Esophagus (tissue), 2 donors: ENCODE measurements around the gene XYLT2. TPM values are rescaled to one million over a fixed set of nuclear protein-coding genes. Genes with fewer than 3 reads are reported as not detected.

Source experiments
- H3K27ac ChIP-seq, 2 donors: one replicate each; pipeline ENCODE4 v1.5.1; 2013; ENCODE audit warnings: low read depth in 2 of 2, mild to moderate bottlenecking in 2 of 2, inconsistent platforms in 1 of 2, low read length in 1 of 2, moderate library complexity in 1 of 2
- H3K27me3 ChIP-seq, 2 donors: one replicate each; pipeline ENCODE4 v1.6.1; 2013; ENCODE audit warnings: low read length in 2 of 2, control low read depth in 1 of 2, mild to moderate bottlenecking in 1 of 2; ENCODE audit not compliant: insufficient read depth in 2 of 2, control insufficient read depth in 1 of 2
- H3K36me3 ChIP-seq, 2 donors: one replicate each; pipeline ENCODE4 v1.6.1; 2013; ENCODE audit warnings: low read length in 1 of 2; ENCODE audit not compliant: control insufficient read depth in 2 of 2, insufficient read depth in 2 of 2
- H3K4me1 ChIP-seq, 2 donors: one replicate each; pipeline ENCODE4 v1.6.1; 2013; ENCODE audit warnings: low read length in 1 of 2; ENCODE audit not compliant: control insufficient read depth in 2 of 2, insufficient read depth in 2 of 2
- H3K4me3 ChIP-seq, 2 donors: one replicate each; pipeline ENCODE4 v1.5.1; 2013; ENCODE audit warnings: low read length in 2 of 2, mild to moderate bottlenecking in 2 of 2, low read depth in 1 of 2, moderate library complexity in 1 of 2
- H3K9me3 ChIP-seq, 2 donors: one replicate each; pipeline ENCODE4 v1.6.1; 2013; ENCODE audit warnings: mild to moderate bottlenecking in 2 of 2, low read depth in 1 of 2, low read length in 1 of 2, moderate library complexity in 1 of 2; ENCODE audit not compliant: control insufficient read depth in 2 of 2, insufficient read depth in 1 of 2
- WGBS, 2 donors: extraction: QIAGEN DNeasy Blood & Tissue Kit; methylation state at CpG; one replicate each; pipeline ENCODE4 v1.1.7; 2013; 5-methylcytosine and 5-hydroxymethylcytosine counted together
- polyA plus RNA-seq, 2 donors: library from polyadenylated mRNA; stranded (reverse); fragments of 200-250 nt; gene quantifications; one replicate each; pipeline ENCODE4 v1.2.3, GENCODE V29; 2013
- donor health status: healthy with polysubstance abuse.
- donor health status: Bipolar disorder and iron deficiency.

XYLT2 gene
- polyA plus RNA-seq, 2 donors: 6.0 to 12.1 TPM

DNA sequence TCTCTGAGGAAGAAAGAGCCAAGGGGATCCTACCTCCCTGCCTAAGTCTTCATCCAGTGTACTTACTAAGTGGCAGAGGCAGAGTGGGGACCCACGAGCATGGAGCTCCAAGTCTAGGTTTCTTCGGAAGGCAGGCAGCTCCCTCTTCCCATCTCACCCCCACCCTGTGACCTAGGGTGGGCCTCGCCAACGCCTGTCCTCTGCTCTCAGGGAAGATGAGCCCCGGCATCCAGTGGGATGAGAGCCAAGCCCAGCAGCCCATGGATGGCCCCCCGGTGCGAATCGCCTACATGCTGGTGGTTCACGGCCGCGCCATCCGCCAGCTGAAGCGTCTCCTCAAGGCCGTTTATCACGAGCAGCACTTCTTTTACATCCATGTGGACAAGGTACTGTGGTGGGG lies 8.3 kb downstream of the XYLT2 start:
- Histone ChIP-seq H3K4me1 (no peaks in the 10 kb centered on the region), H3K4me3 (no peak overlapping the region), H3K36me3 (peaks cover 24 to 48% of the 10 kb centered on the region in 2 donors), H3K9me3 (no peaks in the 10 kb centered on the region), H3K27ac (no peak overlapping the region), H3K27me3 (no peaks in the 10 kb centered on the region)
- 92% methylated on average over 15 of the region's 15 CpGs for WGBS, 2 donors

DNA sequence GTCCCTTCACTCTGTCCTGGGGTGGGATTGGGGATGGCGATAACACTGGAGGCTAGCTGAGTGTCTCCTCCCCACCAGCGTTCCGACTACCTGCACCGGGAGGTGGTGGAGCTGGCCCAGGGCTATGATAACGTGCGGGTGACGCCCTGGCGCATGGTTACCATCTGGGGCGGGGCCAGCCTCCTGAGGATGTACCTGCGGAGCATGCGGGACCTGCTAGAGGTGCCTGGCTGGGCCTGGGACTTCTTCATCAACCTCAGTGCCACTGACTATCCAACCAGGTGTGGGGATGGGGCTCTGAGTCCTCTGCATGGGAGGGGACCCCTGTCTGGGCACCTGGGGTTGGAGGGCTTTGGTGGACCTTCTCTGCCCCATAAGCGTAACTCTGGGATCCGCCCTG lies 8.8 kb downstream of the XYLT2 start:
- Histone ChIP-seq H3K4me1 (no peaks in the 10 kb centered on the region), H3K36me3 (peaks cover 25 to 53% of the 10 kb centered on the region in 2 donors), H3K9me3 (no peaks in the 10 kb centered on the region), H3K27me3 (no peaks in the 10 kb centered on the region), H3K4me3 (no peak overlapping the region), H3K27ac (no peak overlapping the region)
- 80 to 86% methylated on average over 13 of the region's 13 CpGs for WGBS, 2 donors

DNA sequence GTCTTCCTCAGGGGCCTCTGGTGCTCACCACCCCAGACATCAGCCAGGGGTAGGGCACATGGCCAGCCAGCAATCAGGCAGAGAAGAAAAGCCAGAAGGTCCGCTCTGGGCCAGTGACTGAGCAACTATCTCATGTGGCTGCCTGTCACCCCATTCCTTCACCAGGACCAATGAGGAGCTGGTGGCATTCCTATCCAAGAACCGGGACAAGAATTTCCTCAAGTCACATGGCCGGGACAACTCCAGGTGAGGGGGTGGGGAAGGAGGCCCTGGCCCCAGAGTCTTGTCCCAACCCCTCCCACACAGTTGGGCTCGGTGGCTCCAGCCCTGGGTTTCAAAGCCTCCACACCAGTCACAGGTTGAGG lies 9.4 kb downstream of the XYLT2 start:
- H3K9me3 ChIP-seq: no peaks in the 10 kb centered on the region
- WGBS, 2 donors: 79 to 80% methylated on average over 4 of the region's 4 CpGs
- H3K4me3 ChIP-seq: no peak overlapping the region
- no peak overlapping the region for H3K27ac ChIP-seq
- peaks cover 27 to 55% of the 10 kb centered on the region in 2 donors for H3K36me3 ChIP-seq
- no peaks in the 10 kb centered on the region for H3K27me3 ChIP-seq
- no peaks in the 10 kb centered on the region for H3K4me1 ChIP-seq

DNA sequence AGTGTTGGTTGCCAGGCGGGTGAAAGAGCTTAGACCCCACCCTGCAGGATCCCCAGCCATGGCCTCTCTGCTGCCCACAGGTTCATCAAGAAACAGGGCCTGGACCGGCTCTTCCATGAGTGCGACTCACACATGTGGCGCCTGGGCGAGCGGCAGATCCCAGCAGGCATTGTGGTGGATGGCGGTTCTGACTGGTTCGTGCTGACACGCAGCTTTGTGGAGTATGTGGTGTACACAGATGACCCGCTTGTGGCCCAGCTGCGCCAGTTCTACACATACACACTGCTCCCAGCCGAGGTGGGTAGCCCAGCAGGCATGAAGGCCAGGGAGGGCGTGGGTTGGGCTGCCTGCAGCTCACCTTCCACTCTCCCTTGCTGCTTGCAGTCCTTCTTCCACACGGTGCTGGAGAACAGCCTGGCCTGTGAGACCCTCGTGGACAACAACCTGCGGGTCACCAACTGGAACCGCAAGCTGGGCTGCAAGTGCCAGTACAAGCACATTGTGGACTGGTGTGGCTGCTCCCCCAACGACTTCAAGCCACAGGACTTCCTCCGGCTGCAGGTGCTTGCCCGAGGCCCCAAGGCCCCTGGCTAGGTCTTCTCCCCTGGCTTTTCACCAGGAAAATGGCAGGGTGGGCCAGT lies 9.9 kb downstream of the XYLT2 start:
- 82 to 89% methylated on average over 20 of the region's 20 CpGs for WGBS, 2 donors
- H3K9me3 ChIP-seq: no peaks in the 10 kb centered on the region
- no peaks in the 10 kb centered on the region for H3K4me1 ChIP-seq
- H3K27me3 ChIP-seq: no peaks in the 10 kb centered on the region
- peaks cover 27 to 55% of the 10 kb centered on the region in 2 donors for H3K36me3 ChIP-seq
- no peak overlapping the region for H3K4me3 ChIP-seq
- no peak overlapping the region for H3K27ac ChIP-seq

DNA sequence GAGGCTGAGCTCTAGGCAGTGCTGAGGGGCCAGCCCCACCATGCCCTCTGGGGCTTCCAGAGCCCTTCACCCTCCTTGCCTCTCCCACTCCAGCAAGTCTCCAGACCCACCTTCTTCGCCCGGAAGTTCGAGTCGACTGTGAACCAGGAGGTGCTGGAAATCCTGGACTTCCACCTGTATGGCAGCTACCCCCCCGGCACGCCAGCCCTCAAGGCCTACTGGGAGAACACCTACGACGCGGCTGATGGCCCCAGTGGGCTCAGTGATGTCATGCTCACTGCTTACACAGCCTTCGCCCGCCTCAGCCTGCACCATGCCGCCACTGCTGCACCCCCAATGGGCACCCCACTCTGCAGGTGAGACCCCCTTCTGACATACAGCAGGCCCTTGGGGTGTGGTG lies 10.5 kb downstream of the XYLT2 start:
- H3K4me1 ChIP-seq: no peaks in the 10 kb centered on the region
- H3K36me3 ChIP-seq: peaks cover 27 to 55% of the 10 kb centered on the region in 2 donors
- no peaks in the 10 kb centered on the region for H3K27me3 ChIP-seq
- H3K27ac ChIP-seq: no peak overlapping the region
- WGBS, 2 donors: 94 to 95% methylated on average over 12 of the region's 12 CpGs
- H3K4me3 ChIP-seq: no peak overlapping the region
- H3K9me3 ChIP-seq: no peaks in the 10 kb centered on the region

DNA sequence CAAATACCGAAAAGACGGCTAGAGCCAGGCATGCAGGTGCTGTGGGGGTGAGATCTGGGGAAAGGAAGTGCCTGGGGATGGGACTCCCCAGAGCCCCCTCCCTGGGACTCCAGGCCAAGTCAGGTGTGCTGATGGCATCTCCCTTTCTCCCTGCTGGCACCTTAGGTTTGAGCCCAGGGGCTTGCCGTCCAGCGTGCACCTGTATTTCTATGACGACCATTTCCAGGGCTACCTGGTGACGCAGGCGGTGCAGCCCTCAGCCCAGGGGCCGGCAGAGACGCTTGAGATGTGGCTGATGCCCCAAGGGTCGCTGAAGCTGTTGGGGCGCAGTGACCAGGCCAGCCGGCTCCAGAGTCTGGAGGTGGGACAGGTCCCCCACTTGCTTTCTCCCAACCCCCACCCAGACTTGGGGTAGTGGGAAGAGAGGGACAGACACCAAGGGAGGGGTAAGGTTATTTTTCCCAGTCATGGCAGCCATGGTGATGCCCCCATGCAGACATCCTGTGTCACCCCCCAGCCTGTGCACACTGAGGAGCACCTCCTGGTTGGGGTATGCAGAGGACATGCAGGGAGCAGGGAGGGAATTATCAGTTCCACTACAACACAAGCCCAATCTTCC lies 11.1 kb downstream of the XYLT2 start:
- Histone ChIP-seq H3K27me3 (no peaks in the 10 kb centered on the region), H3K4me1 (no peaks in the 10 kb centered on the region), H3K4me3 (no peak overlapping the region), H3K27ac (no peak overlapping the region), H3K9me3 (no peaks in the 10 kb centered on the region), H3K36me3 (peaks cover 27 to 55% of the 10 kb centered on the region in 2 donors)
- 95 to 96% methylated on average over 12 of the region's 12 CpGs for WGBS, 2 donors

DNA sequence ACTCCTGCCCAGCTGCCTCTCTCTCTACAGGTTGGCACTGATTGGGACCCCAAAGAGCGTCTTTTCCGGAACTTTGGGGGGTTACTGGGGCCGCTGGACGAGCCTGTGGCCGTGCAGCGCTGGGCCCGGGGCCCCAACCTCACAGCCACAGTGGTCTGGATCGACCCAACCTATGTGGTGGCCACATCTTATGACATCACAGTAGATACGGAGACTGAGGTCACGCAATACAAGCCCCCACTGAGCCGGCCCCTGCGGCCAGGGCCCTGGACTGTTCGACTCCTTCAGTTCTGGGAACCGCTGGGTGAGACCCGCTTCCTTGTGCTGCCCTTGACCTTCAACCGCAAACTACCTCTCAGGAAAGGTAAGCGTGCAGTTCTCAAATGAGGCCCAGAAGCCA lies 12.3 kb downstream of the XYLT2 start:
- H3K4me1 ChIP-seq: no peaks in the 10 kb centered on the region
- H3K4me3 ChIP-seq: no peak overlapping the region
- WGBS, 2 donors: 93 to 96% methylated on average over 17 of the region's 17 CpGs
- H3K27me3 ChIP-seq: no peaks in the 10 kb centered on the region
- H3K9me3 ChIP-seq: no peaks in the 10 kb centered on the region
- peaks cover 27 to 51% of the 10 kb centered on the region in 2 donors for H3K36me3 ChIP-seq
- no peak overlapping the region for H3K27ac ChIP-seq

DNA sequence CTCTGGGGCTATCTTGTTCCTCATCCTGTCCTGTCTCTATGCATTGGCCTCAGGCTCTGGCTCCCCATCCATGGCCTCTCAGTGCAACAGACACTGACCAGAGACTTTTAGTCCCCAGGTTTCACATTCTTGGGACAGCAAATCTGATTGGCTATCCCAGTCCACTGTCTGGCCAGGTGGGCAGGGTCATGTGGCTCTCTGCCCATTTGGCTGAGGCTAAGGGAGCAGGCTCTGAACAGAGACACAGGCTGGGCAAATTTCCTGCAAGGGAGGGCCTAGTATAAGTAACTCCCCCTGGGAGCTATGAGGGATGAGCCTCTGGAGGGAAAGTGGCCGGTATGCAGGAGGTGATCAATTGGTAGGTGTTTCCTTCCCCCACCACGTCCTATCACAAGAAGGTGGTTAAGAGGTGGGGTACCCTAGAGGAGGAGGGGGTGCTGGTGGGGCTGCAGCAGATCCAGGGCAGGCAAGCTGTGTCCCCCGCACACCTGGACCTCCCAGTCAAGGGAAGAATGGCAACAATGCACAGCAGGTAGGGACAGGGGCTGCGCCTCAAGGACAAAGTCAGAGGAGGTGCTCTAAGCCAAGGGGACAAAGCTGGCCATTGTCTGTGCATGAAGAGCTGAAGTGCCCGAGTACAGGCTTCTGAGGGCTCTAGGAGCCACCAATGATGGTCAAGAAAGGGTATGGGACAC lies 13.2 kb downstream of the XYLT2 start:
- no peak overlapping the region for H3K4me3 ChIP-seq
- no peaks in the 10 kb centered on the region for H3K4me1 ChIP-seq
- H3K27ac ChIP-seq: no peak overlapping the region
- 71 to 75% methylated on average over 5 of the region's 5 CpGs for WGBS, 2 donors
- H3K27me3 ChIP-seq: no peaks in the 10 kb centered on the region
- peaks cover 24 to 49% of the 10 kb centered on the region in 2 donors for H3K36me3 ChIP-seq
- H3K9me3 ChIP-seq: no peaks in the 10 kb centered on the region

DNA sequence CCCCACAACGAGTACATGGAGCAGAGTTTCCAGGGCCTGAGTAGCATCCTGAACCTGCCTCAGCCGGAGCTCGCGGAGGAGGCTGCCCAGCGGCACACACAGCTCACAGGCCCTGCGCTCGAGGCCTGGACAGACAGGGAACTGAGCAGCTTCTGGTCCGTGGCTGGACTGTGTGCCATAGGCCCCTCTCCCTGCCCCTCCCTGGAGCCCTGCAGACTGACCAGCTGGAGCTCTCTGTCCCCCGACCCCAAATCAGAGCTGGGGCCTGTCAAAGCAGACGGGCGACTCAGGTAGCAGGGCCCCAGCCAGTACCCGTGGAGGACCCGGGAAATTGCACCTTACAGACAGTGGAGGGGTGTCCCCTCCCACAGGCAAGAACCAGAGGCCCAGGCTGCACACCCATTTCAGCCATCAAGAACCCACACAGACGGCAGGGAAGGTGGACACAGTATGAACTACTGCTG lies 14.1 kb downstream of the XYLT2 start:
- no peak overlapping the region for H3K27ac ChIP-seq
- 77 to 86% methylated on average over 13 to 14 of the region's 14 CpGs for WGBS, 2 donors
- no peaks in the 10 kb centered on the region for H3K27me3 ChIP-seq
- no peaks in the 10 kb centered on the region for H3K4me1 ChIP-seq
- no peaks in the 10 kb centered on the region for H3K9me3 ChIP-seq
- H3K36me3 ChIP-seq: peaks cover 22 to 46% of the 10 kb centered on the region in 2 donors
- H3K4me3 ChIP-seq: no peak overlapping the region
